ENCODE results near the gene SREBF2. TPM values are rescaled to one million over a fixed set of nuclear protein-coding genes. Genes with fewer than 3 reads are reported as not detected.
A peak's percentile ranks its signal among the peaks of the same experiment; 100 is the strongest.

The SREBF2 gene
- polyA plus RNA-seq, 1 donor from 2014 or later = 73.0 TPM

DNA sequence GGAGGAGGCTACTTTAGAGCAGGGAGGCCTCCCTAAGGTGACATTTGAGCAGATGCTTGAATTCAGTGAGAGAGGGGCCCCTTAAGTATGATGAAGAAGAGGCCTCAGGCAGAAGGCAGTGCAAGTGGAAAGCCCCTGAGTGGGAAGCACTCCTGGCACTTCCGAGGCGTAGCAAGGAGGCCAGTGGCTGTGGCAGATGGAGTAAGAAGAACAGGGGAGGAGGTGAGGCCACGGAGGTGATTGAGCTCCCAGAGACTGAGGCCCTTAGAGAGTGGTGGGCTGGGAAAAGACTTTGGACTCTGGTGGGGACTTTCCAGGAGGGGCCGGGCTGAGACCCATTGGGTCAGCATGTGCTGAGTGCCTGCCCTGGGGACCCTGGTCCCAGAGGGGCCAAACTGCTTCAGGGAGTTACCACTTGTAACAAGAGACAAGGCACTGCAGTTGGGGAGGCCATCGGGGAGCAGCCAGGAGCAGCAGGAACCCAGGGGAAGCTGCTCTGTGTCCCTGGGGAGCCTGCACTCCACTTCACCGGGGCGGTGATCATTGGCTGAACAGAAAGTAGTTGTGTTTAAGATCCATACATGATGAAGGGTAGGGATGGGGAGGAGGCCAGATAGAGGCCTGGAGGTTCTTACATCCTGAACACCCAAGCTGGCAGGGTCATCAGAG is 116.5 kb downstream of the SREBF2 start:
- no peaks in the 10 kb centered on the region for H3F3A ChIP-seq (ENCODE audit: insufficient read depth, low read length, poor library complexity, severe bottlenecking)
- no peak overlapping the region for H3K4me3 ChIP-seq (ENCODE audit: low read length)
- TF ChIP-seq SMC3 (conservative IDR thresholded peaks at IDR 0.05; ENCODE audit: poor library complexity) (no peak), POLR2AphosphoS5 (IDR thresholded peaks at IDR 0.05) (no peak), RAD21 (conservative IDR thresholded peaks at IDR 0.05) (no peak), TAF1 (IDR thresholded peaks at IDR 0.05; ENCODE audit: low read depth) (no peak), EP300 (conservative IDR thresholded peaks at IDR 0.05; ENCODE audit: poor library complexity, severe bottlenecking) (no peak), EZH2 (IDR thresholded peaks at IDR 0.05; ENCODE audit: borderline replicate concordance, insufficient read depth, low read length, poor library complexity, severe bottlenecking) (no peak), CTCF (IDR thresholded peaks at IDR 0.05; ENCODE audit: poor library complexity, severe bottlenecking) (no peak), MXI1 (conservative IDR thresholded peaks at IDR 0.05; ENCODE audit: poor library complexity, severe bottlenecking) (no peak)
- TF ChIP-seq, protein P1, sequence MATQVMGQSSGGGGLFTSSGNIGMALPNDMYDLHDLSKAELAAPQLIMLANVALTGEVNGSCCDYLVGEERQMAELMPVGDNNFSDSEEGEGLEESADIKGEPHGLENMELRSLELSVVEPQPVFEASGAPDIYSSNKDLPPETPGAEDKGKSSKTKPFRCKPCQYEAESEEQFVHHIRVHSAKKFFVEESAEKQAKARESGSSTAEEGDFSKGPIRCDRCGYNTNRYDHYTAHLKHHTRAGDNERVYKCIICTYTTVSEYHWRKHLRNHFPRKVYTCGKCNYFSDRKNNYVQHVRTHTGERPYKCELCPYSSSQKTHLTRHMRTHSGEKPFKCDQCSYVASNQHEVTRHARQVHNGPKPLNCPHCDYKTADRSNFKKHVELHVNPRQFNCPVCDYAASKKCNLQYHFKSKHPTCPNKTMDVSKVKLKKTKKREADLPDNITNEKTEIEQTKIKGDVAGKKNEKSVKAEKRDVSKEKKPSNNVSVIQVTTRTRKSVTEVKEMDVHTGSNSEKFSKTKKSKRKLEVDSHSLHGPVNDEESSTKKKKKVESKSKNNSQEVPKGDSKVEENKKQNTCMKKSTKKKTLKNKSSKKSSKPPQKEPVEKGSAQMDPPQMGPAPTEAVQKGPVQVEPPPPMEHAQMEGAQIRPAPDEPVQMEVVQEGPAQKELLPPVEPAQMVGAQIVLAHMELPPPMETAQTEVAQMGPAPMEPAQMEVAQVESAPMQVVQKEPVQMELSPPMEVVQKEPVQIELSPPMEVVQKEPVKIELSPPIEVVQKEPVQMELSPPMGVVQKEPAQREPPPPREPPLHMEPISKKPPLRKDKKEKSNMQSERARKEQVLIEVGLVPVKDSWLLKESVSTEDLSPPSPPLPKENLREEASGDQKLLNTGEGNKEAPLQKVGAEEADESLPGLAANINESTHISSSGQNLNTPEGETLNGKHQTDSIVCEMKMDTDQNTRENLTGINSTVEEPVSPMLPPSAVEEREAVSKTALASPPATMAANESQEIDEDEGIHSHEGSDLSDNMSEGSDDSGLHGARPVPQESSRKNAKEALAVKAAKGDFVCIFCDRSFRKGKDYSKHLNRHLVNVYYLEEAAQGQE (IDR thresholded peaks at IDR 0.05; ENCODE audit: borderline replicate concordance) = no peak
- H3K9ac ChIP-seq (ENCODE audit: low read length) = no peak overlapping the region
- no peaks in the 10 kb centered on the region for H4K20me1 ChIP-seq (ENCODE audit: insufficient read depth)
- H3K9me2 ChIP-seq (ENCODE audit: insufficient read depth, low read length) = no peaks in the 10 kb centered on the region
- H3K9me3 ChIP-seq (ENCODE audit: low read length) = no peaks in the 10 kb centered on the region
- H3K27me3 ChIP-seq (ENCODE audit: insufficient read depth, low read depth, low read length) = no peaks in the 10 kb centered on the region
- no peaks in the 10 kb centered on the region for H3K36me3 ChIP-seq (ENCODE audit: insufficient read depth, low read length)
- H3K79me2 ChIP-seq (replicated peaks; ENCODE audit: insufficient read depth, low read length) = no peaks in the 10 kb centered on the region
- no peak overlapping the region for H3K4me2 ChIP-seq (ENCODE audit: low read length)
- no peak overlapping the region for H2AFZ ChIP-seq (ENCODE audit: low read depth, low read length)
- H3K27ac ChIP-seq (ENCODE audit: low read length) = no peak overlapping the region

- H3K4me2 ChIP-seq (ENCODE audit: low read length) = peak within 1 kb of the TSS; percentile 79
Measured at GRCh38 chr22:41951898-41952474, 119.1 kb downstream of the SREBF2 start, which contains the start of gene SMIM45. Gene SMIM45, plus strand, starts transcription at chr22:41952150.

More at GRCh38 chr22:41951898-41952474, 119.1 kb downstream of the SREBF2 start, which contains the start of gene SMIM45:
- H3K9me2 ChIP-seq (ENCODE audit: insufficient read depth, low read length) = no peaks in the 10 kb centered on the region
- peak within 1 kb of the TSS; percentile 73 for H3K9ac ChIP-seq (ENCODE audit: low read length)
- H3K27ac ChIP-seq (ENCODE audit: low read length) = peak within 1 kb of the TSS; percentile 97
- TF ChIP-seq POLR2AphosphoS5 (IDR thresholded peaks at IDR 0.05) = peak; percentile 85
- TF ChIP-seq EP300 (conservative IDR thresholded peaks at IDR 0.05; ENCODE audit: poor library complexity, severe bottlenecking) = peak; percentile 81
- peak; percentile 80 for TF ChIP-seq SMC3 (conservative IDR thresholded peaks at IDR 0.05; ENCODE audit: poor library complexity)
- TF ChIP-seq, protein P1 (IDR thresholded peaks at IDR 0.05; ENCODE audit: borderline replicate concordance) = peak; percentile 70
- TF ChIP-seq MXI1 (conservative IDR thresholded peaks at IDR 0.05; ENCODE audit: poor library complexity, severe bottlenecking) = peak; percentile 82
- TF ChIP-seq TAF1 (IDR thresholded peaks at IDR 0.05; ENCODE audit: low read depth) = peak; percentile 45
- peak; percentile 87 for TF ChIP-seq RAD21 (conservative IDR thresholded peaks at IDR 0.05)
- peak; percentile 87 for TF ChIP-seq CTCF (IDR thresholded peaks at IDR 0.05; ENCODE audit: poor library complexity, severe bottlenecking)
- no peak for TF ChIP-seq EZH2 (IDR thresholded peaks at IDR 0.05; ENCODE audit: borderline replicate concordance, insufficient read depth, low read length, poor library complexity, severe bottlenecking)
- peak within 1 kb of the TSS; percentile 60 for H3K4me3 ChIP-seq (ENCODE audit: low read length)
- H2AFZ ChIP-seq (ENCODE audit: low read depth, low read length) = peak within 1 kb of the TSS; percentile 66
- no peaks in the 10 kb centered on the region for H3K9me3 ChIP-seq (ENCODE audit: low read length)
- H3K27me3 ChIP-seq (ENCODE audit: insufficient read depth, low read depth, low read length) = no peaks in the 10 kb centered on the region
- no peaks in the 10 kb centered on the region for H3F3A ChIP-seq (ENCODE audit: insufficient read depth, low read length, poor library complexity, severe bottlenecking)
- H3K36me3 ChIP-seq (ENCODE audit: insufficient read depth, low read length) = no peaks in the 10 kb centered on the region
- no peaks in the 10 kb centered on the region for H4K20me1 ChIP-seq (ENCODE audit: insufficient read depth)
- no peaks in the 10 kb centered on the region for H3K79me2 ChIP-seq (replicated peaks; ENCODE audit: insufficient read depth, low read length)
